GM12801 (cell line): ENCODE measurements around the gene PPARD.

Source experiments
- TF ChIP-seq, protein P1 (sequence below): IDR thresholded peaks from one replicate; pipeline ENCODE4 v1.5.1; 2011; ENCODE audit warnings: control low read depth; ENCODE audit not compliant: insufficient read length; ENCODE audit errors: extremely low read depth

The PPARD gene

DNA sequence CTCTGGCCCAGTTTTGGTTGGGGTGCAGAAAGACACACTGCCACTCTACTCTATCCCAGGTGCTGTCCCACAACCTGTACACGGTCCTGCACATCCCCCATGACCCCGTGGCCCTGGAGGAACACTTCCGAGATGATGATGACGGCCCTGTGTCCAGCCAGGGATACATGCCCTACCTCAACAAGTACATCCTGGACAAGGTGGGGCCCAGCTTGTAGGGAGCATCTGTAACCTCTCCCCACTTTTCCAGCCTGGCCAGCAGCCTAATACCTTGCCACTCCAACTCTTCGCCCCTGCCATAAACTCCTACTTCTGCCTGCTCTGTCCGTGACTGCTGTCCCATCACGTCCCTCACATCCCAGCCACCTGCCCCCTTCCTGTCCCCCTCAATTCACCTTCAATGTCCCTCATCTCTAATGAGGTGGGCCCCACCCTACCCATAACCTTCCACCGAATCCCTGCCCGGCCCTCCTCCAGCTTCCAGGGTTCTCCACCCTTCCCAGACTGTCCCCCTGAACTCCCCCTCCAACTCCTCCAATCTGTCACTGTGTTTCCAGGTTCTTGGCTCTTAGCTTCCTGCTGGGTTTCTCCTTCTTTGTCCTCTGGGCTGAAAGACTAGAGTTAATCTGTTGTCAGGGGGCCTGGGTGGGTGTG is 32.6 kb upstream of the PPARD start:
- TF ChIP-seq, protein P1, sequence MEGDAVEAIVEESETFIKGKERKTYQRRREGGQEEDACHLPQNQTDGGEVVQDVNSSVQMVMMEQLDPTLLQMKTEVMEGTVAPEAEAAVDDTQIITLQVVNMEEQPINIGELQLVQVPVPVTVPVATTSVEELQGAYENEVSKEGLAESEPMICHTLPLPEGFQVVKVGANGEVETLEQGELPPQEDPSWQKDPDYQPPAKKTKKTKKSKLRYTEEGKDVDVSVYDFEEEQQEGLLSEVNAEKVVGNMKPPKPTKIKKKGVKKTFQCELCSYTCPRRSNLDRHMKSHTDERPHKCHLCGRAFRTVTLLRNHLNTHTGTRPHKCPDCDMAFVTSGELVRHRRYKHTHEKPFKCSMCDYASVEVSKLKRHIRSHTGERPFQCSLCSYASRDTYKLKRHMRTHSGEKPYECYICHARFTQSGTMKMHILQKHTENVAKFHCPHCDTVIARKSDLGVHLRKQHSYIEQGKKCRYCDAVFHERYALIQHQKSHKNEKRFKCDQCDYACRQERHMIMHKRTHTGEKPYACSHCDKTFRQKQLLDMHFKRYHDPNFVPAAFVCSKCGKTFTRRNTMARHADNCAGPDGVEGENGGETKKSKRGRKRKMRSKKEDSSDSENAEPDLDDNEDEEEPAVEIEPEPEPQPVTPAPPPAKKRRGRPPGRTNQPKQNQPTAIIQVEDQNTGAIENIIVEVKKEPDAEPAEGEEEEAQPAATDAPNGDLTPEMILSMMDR, result no peak

DNA sequence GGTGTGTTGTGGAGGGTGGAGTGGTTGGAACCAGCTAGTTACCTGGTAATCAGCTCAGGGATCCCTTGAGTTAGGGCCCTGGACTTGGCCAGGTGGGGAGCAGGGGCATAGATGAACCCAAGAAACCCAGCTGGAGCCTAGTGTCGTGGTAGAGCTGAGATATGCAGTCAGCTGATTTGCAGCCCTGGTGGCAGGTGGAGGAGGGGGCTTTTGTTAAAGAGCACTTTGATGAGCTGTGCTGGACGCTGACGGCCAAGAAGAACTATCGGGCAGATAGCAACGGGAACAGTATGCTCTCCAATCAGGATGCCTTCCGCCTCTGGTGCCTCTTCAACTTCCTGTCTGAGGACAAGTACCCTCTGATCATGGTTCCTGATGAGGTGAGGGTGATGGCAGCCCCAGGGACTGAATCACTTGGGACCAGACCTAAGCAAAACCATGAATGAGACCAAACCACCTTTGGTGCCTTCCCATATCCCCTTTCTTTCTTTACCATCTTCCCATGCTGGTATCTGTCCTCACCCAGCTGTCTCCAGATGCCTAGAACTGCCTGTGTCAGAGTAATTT is 32.0 kb upstream of the PPARD start:
- TF ChIP-seq, protein P1, result no peak

DNA sequence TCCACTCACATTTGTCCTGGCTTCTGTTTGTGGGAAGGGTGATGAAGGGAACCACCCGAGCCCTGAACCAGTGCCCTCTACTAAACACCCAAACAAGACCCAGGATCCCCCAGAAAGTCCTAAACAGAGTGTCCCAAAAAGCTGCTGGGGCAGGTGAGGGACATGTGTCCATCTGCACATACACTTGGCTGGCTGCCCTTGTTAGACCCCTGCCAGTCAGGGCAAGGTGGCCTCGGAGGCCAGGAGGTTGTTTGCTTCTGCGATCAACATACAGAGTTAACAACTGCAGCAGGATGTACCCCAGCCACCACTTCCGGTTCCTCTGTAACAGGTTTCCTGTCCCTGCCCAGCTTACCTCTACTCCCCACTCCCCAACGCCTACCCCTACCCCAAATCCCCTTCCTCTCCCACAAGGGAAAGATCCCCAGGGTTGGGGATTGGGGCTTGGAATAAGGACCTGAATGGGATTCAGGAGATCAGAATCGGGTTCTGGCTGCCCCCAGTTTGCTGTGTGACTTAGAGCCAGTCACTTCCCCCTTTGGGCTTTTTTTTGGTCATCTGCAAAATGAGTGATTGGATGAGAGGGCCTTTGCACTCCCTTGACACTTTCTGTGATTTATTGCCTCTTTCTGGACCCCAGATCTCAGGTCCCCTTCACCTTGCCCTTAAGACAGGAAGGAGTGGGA is 30.8 kb upstream of the PPARD start:
- TF ChIP-seq, protein P1, result no peak

DNA sequence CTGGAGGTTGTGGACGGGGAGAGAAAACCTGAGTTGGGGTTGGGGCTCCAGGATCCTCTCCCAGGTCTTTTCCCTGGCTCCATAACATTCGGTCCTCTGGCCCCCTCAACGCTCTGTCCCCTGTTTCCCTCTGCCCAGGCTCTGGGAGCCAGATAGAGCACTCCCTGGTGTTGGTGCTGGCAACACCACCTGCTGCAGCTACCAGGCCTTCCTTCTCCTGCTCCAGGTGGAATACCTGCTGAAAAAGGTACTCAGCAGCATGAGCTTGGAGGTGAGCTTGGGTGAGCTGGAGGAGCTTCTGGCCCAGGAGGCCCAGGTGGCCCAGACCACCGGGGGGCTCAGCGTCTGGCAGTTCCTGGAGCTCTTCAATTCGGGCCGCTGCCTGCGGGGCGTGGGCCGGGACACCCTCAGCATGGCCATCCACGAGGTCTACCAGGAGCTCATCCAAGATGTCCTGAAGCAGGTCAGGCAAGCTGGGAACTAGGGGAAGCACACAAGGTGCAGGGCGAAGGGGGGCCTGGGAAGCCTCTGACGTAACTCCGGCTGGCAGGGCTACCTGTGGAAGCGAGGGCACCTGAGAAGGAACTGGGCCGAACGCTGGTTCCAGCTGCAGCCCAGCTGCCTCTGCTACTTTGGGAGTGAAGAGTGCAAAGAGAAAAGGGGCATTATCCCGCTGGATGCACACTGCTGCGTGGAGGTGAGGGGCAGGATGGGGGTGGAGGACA is 30.1 kb upstream of the PPARD start:
- TF ChIP-seq, protein P1, result no peak

DNA sequence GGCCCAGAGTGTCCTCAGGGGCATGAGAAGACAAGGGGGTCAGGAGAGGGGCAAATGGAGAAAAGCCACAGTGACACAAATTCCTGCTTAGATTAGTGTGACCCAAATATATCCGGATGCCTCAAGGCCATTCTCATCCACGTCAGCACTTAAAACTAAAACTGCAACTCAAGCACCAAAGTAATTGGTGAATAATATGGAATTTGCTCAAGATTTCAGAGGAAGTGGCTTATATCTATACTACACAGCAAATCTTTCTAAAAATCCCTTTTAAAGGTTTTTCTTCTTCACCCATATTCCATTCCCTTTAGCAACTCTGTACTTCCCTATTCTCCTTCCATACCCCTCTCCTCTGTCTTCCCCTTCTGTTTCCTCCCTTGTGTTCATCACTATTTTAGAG is 29.6 kb upstream of the PPARD start:
- TF ChIP-seq, protein P1, result no peak

DNA sequence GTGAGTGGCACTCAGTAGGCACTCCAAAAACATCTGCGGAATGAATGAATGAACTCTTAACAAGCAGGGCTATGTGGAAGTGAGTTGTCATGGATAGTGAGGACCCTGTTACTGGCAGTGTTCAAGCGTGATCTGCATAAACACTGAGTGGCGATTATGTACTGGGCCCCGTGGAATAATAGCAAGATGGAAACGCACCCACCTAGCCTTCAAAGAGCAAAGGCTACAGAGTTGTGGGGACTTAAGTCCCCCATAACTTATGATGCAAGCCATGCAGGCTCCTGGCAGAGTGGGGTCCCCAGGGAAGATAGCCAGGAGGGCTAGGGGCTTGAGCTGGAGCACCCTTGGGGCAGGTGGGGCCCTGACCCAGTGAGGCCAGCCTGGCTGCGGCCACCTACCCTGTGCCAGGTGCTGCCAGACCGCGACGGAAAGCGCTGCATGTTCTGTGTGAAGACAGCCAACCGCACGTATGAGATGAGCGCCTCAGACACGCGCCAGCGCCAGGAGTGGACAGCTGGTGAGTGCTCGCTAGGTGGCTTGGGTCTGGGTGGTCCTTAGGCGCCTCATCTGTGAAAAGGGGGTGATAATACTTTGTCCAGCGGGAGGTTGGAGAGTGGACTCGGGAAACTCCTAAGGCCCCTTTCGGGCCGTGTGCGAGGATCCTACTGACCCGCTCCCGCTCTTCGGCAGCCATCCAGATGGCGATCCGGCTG is 24.7 kb upstream of the PPARD start:
- TF ChIP-seq, protein P1, result no peak
